Heart right ventricle (tissue), 16 donors: ENCODE data around the gene LEO1. TPM values are rescaled to one million over a fixed set of nuclear protein-coding genes. Genes with fewer than 3 reads are reported as not detected.

Source experiments
- ATAC-seq, 8 donors: fragments of 200-7000 bp; cut with Tn5 transposase; one replicate each; pipeline ENCODE4 v1.9.1; 2020; ENCODE audit warnings: mild to moderate bottlenecking in 8 of 8, moderate library complexity in 8 of 8, moderate number of reproducible peaks in 1 of 8
- DNase-seq, 2 donors: peaks; one replicate each; pipeline ENCODE4 v3.0.0-alpha.2; 2020
- H3K27ac ChIP-seq, 10 donors: fragments of 200-600 bp; sonication (generic) in 2 of 10; one replicate each; pipeline versions ENCODE4 v1.5.0 to v1.8.0; 2020 to 2022; ENCODE audit warnings: mild to moderate bottlenecking in 3 of 10
- H3K27me3 ChIP-seq, 7 donors: fragments of 200-600 bp; one replicate each; pipeline ENCODE4 v1.8.0; 2021 to 2022; ENCODE audit warnings: mild to moderate bottlenecking in 2 of 7
- H3K36me3 ChIP-seq, 9 donors: fragments of 200-600 bp; sonication (generic) in 1 of 9; one replicate each; pipeline versions ENCODE4 v1.5.0 to v1.8.0; 2020 to 2022; ENCODE audit warnings: mild to moderate bottlenecking in 2 of 9
- H3K4me1 ChIP-seq, 9 donors: fragments of 200-600 bp; sonication (generic) in 1 of 9; one replicate each; pipeline versions ENCODE4 v1.5.0 to v1.8.0; 2020 to 2022; ENCODE audit warnings: mild to moderate bottlenecking in 4 of 9
- H3K4me3 ChIP-seq, 10 donors: fragments of 200-600 bp; sonication (generic) in 2 of 10; one replicate each; pipeline versions ENCODE4 v1.5.0 to v1.8.0; 2020 to 2022; ENCODE audit warnings: mild to moderate bottlenecking in 7 of 10, moderate library complexity in 2 of 10
- H3K9me3 ChIP-seq, 11 donors: fragments of 200-600 bp in 10 of 11; sonication (generic) in 2 of 11; one replicate each; pipeline versions ENCODE4 v1.5.0 to v1.8.0; 2013 to 2022; ENCODE audit warnings: mild to moderate bottlenecking in 2 of 11, control low read depth in 1 of 11, moderate library complexity in 1 of 11
- WGBS, 2 donors: extraction: QIAGEN DNeasy Blood & Tissue Kit; methylation state at CpG; one replicate each; pipeline ENCODE4 v1.1.7; 2013; ENCODE audit warnings: inconsistent platforms in 1 of 2; 5-methylcytosine and 5-hydroxymethylcytosine counted together
- intact Hi-C, 10 donors: fragments of 100-400 bp; cut with DNase I; formaldehyde crosslinking; loops; one replicate each; pipeline versions ENCODE4 v1.11.1 to v1.14.2; 2022
- polyA plus RNA-seq, 2 donors: library from polyadenylated mRNA; stranded (reverse); fragments of 200-250 nt; gene quantifications; one replicate each; pipeline ENCODE4 v1.2.3, GENCODE V29; 2013
- total RNA-seq, 10 donors: library from RNA; stranded (reverse); fragmentation: NEBNext Ultra II Directional in 3 of 10; extraction: Animal tissue kit (Norgen Biotek cat#: 25700) in 3 of 10; gene quantifications; one replicate each; pipeline versions ENCODE4 v1.2.1 to v1.2.4, GENCODE V29; 2021 to 2023
- TF ChIP-seq, protein P1 (sequence below), 9 donors: fragments of 200-600 bp; sonication (generic) in 2 of 9; IDR thresholded peaks; one replicate each; pipeline versions ENCODE4 v1.5.0 to v1.8.0; 2021 to 2022; ENCODE audit warnings: antibody characterized with exemption in 9 of 9, mild to moderate bottlenecking in 5 of 9, moderate library complexity in 1 of 9
- donor health status: Arrhythmogenic right ventricular cardiomyopathy.
- donor health status: ischemic (EF 13 %, LVEDD 7.1; RV severe dilation, severe dysfunction).
- donor health status: healthy with polysubstance abuse.
- donor health status: DM: no; HTN: yes; CAD: no.
- donor health status: DM: no; HTN: no; CAD: no.
- donor health status: ischemic (EF 25% LVEDD 6.9; RV normal size, moderate dysfunction).
- donor health status: ischemic (EF 25% LVEDD 5.7; RV mildly dilated, moderate dysfunction).
- donor health status: healthy.
- donor health status: DM: yes; HTN: yes; CAD: no.
- donor health status: Ischemic cardiomyopathy.
- donor health status: ischemic (EF 35%, LVEDD 5.7; RV mildly dilated, moderate dysfunction).
- donor health status: nonischemic (EF 11% LVEDD 7.7; RV severe dilation, severe dysfunction).
- donor health status: DM: yes; HTN: yes; CAD: no.
- donor health status: PGD.
- donor health status: ischemic (EF 29% LVEDD 5.4; RV normal size, mild dysfunction).
- donor health status: nonischemic (EF 23%, LVEDD 6.1; RV moderate dilation, normal function).

Gene LEO1
- total and polyA plus RNA-seq, 12 donors = 6.6 to 9.1 (median 8.2) TPM

DNA sequence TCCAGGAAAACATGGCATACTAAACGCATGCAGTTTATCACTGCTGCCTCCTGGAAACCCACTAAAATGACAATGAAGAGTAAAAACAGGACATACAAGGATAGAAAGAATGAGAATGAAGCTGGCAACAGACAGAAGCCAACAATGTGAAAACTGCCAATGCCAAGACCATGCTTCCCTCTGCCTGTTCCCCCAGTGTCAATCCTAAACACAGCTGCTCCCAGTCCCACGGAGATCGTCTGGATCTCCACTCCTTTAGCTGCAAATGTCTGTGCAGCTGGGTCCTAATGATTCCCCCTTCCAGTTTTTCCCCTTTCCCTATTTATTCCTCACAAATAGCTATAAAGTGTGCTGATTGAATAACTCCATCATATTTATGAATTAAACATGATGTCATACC is 16.1 kb downstream of the LEO1 start:
- Histone ChIP-seq H3K27ac (no peak overlapping the region), H3K4me1 (no peaks in the 10 kb centered on the region), H3K36me3 (peaks cover 0 to 100% (median 55%) of the 10 kb centered on the region in 9 donors), H3K27me3 (no peaks in the 10 kb centered on the region), H3K9me3 (no peaks in the 10 kb centered on the region), H3K4me3 (no peak overlapping the region)
- ATAC-seq = no peak
- 93 to 94% methylated on average over 3 of the region's 3 CpGs for WGBS, 2 donors
- TF ChIP-seq, protein P1, sequence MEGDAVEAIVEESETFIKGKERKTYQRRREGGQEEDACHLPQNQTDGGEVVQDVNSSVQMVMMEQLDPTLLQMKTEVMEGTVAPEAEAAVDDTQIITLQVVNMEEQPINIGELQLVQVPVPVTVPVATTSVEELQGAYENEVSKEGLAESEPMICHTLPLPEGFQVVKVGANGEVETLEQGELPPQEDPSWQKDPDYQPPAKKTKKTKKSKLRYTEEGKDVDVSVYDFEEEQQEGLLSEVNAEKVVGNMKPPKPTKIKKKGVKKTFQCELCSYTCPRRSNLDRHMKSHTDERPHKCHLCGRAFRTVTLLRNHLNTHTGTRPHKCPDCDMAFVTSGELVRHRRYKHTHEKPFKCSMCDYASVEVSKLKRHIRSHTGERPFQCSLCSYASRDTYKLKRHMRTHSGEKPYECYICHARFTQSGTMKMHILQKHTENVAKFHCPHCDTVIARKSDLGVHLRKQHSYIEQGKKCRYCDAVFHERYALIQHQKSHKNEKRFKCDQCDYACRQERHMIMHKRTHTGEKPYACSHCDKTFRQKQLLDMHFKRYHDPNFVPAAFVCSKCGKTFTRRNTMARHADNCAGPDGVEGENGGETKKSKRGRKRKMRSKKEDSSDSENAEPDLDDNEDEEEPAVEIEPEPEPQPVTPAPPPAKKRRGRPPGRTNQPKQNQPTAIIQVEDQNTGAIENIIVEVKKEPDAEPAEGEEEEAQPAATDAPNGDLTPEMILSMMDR (IDR thresholded peaks at IDR 0.05) = no peak
- no peak for DNase-seq
- intact Hi-C loops = no loop called here

DNA sequence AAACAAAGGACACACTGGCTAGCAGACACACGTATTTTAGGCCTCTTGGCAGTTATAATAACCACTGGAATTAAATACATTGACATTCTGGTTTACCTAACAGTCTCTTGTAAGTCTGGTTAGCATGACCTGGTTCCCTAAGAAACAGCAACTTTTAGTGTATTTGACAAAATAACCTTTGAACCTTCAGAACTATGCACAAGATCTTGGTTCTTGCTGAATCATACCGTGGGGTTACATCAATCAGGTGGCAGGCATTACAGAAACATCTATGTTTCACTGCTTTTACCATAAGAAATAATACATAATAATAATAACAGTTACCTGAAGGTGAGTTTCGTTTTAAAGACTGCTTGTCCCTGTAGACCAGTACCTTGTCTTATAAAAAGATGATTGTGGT is 18.8 kb downstream of the LEO1 start:
- Histone ChIP-seq H3K36me3 (peaks cover 0 to 100% (median 60%) of the 10 kb centered on the region in 9 donors), H3K9me3 (no peaks in the 10 kb centered on the region), H3K4me3 (no peak overlapping the region), H3K27me3 (no peaks in the 10 kb centered on the region), H3K4me1 (no peaks in the 10 kb centered on the region), H3K27ac (no peak overlapping the region)
- DNase-seq = no peak
- ATAC-seq = no peak
- TF ChIP-seq, protein P1 (IDR thresholded peaks at IDR 0.05) = no peak
- intact Hi-C loops = no loop called here
- WGBS, 2 donors = 92 to 95% methylated on average over 3 of the region's 3 CpGs

DNA sequence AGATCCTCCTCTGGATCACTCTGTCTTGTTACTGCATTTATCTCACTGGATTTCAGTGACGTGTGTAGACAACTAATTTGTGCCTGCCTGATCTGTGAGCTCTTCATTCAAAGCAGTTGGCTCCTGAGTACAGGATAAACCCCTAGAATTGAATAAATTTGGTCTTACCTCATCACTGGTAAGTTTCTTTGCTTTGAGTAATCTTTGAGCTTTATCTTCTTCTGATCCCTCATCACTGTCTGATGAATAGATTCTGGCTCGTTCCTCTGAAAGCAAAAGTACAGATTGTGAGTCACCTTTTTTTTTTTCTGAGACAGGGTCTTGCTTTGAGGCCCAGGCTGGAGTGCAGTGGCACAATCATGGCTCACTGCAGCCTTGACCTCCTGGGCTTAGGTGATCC is 24.5 kb downstream of the LEO1 start:
- intact Hi-C loops = no loop called here
- WGBS, 2 donors = 88 to 89% methylated on average over 2 of the region's 2 CpGs
- H3K9me3 ChIP-seq = no peaks in the 10 kb centered on the region

DNA sequence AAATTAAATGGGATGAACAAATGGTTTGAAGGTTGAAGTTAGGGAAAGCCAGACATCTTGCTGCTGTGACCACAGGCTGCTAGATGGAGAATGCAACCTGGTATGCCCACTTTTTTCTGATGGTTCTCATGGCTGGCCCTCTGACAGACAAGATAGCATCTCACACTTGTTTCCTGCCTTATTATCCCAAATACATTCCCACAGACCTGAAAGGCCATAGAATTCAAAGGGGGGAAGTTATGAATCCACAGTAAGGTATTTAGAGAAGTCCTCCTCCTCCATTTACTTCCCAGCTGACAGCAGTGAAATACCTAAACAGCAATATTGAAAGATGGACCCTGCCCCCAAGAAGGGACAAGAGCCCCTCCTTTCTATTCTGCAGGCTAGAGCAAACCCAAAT is 32.4 kb downstream of the LEO1 start:
- DNase-seq (no peak), ATAC-seq (no peak)
- H3K36me3 ChIP-seq = peaks cover 0 to 90% (median 6%) of the 10 kb centered on the region in 9 donors
- no peaks in the 10 kb centered on the region for H3K27me3 ChIP-seq
- H3K4me1 ChIP-seq = peaks cover 0 to 7% (median 0%) of the 10 kb centered on the region in 9 donors
- H3K4me3 ChIP-seq = no peak overlapping the region
- intact Hi-C loops = no loop called here
- H3K9me3 ChIP-seq = no peaks in the 10 kb centered on the region
- H3K27ac ChIP-seq = no peak overlapping the region
- TF ChIP-seq, protein P1 (IDR thresholded peaks at IDR 0.05) = no peak

More for the DNA sequence above, 24.5 kb downstream of the LEO1 start:
- Histone ChIP-seq H3K27ac (no peak overlapping the region), H3K27me3 (no peaks in the 10 kb centered on the region), H3K4me1 (no peaks in the 10 kb centered on the region), H3K36me3 (peaks cover 0 to 99% (median 52%) of the 10 kb centered on the region in 9 donors), H3K4me3 (no peak overlapping the region)
- DNase-seq (no peak), ATAC-seq (no peak)
- TF ChIP-seq, protein P1 (IDR thresholded peaks at IDR 0.05) = no peak
